ENCODE data around the gene CD3E. TPM values are rescaled to one million over a fixed set of nuclear protein-coding genes. Genes with fewer than 3 reads are reported as not detected.

CD3E gene
- total and polyA plus RNA-seq, 2 of the 13 experiments (the other 11 are each of a cell fraction or from before 2014, with no cell fraction given): not detected

GRCh38 chr11:118263695-118264568, 40.6 kb upstream of the CD3E start, which contains the start of gene MPZL2 (continued):
- TF ChIP-seq ZNF407 (CRISPR knock-in tag; IDR thresholded peaks at IDR 0.05; ENCODE audit: not compliant biosample characterization) (no peak), ZNF17 (CRISPR knock-in tag; IDR thresholded peaks at IDR 0.05) (no peak), HNF4A (CRISPR knock-in tag; IDR thresholded peaks at IDR 0.05) (no peak; the same call in 1 of the 2 replicates), KLF15 (CRISPR knock-in tag; IDR thresholded peaks at IDR 0.05; ENCODE audit: borderline replicate concordance) (no peak), MNT (IDR thresholded peaks at IDR 0.05) (no peak), BCL3 (CRISPR knock-in tag; IDR thresholded peaks at IDR 0.05) (no peak), ZBTB42 (CRISPR knock-in tag; IDR thresholded peaks at IDR 0.05) (peak; percentile 36; the same call in 1 of the 2 replicates), FOXM1 (CRISPR knock-in tag; IDR thresholded peaks at IDR 0.05) (no peak), ZMAT5 (CRISPR knock-in tag; IDR thresholded peaks at IDR 0.05; ENCODE audit: borderline replicate concordance, low read depth) (no peak), ZNF567 (CRISPR knock-in tag; IDR thresholded peaks at IDR 0.05; ENCODE audit: borderline replicate concordance) (0 out of 2 replicates have a peak, but pooled peaks have one; percentile 31), ZNF792 (CRISPR knock-in tag; IDR thresholded peaks at IDR 0.05) (peak; percentile 14; the same call in 1 of the 2 replicates), NCOA2 (CRISPR knock-in tag; IDR thresholded peaks at IDR 0.05) (peak; percentile 30; the same call in 1 of the 2 replicates)
